H1 (cell line): ENCODE measurements around the gene MUC22. TPM values are rescaled to one million over a fixed set of nuclear protein-coding genes. Genes with fewer than 3 reads are reported as not detected.

Experiments used
- CTCF ChIA-PET: fragments of 300-600 bp; sonication (Branson Sonifier 250); formaldehyde crosslinking; loops from one replicate; lab custom pipeline; 2021; ENCODE audit not compliant: partially characterized antibody; lab: Charles Lee
- POLR2A ChIA-PET: fragments of 300-600 bp; sonication (Branson Sonifier 250); formaldehyde crosslinking; loops from one replicate; lab custom pipeline; 2021; ENCODE audit warnings: inconsistent platforms; ENCODE audit not compliant: partially characterized antibody; lab: Charles Lee
- DNase-seq, 2 experiments: peaks; one replicate each; pipeline versions ENCODE4 v3.0.0 to v3.0.0-alpha.2; 2010 to 2022; ENCODE audit warnings: low spot score in 2 of 2, low read depth in 1 of 2, mixed read lengths in 1 of 2
- FAIRE-seq: peaks from 2 replicates; lab custom pipeline; 2011; peaks lifted over from hg19 to GRCh38; lab: Jason Lieb, UNC
- H2AFZ ChIP-seq: 2 replicates; pipeline ENCODE4 v1.8.1; 2012; ENCODE audit warnings: low read length, inconsistent platforms
- H2AK5ac ChIP-seq: 2 replicates; pipeline ENCODE4 v1.6.1; 2013; ENCODE audit warnings: low read depth, low read length
- H2BK120ac ChIP-seq: replicated peaks from 2 replicates; pipeline ENCODE3; 2013; ENCODE audit warnings: low read depth, low read length, inconsistent platforms
- H2BK12ac ChIP-seq: 2 replicates; pipeline ENCODE4 v1.6.1; 2013; ENCODE audit warnings: low read depth, low read length
- H2BK15ac ChIP-seq: 2 replicates; pipeline ENCODE4 v1.6.1; 2013; ENCODE audit warnings: low read length
- H2BK20ac ChIP-seq: 2 replicates; pipeline ENCODE4 v1.6.1; 2013; ENCODE audit warnings: low read length
- H2BK5ac ChIP-seq: 2 replicates; pipeline ENCODE4 v1.6.1; 2013; ENCODE audit warnings: low read depth, low read length
- H3K14ac ChIP-seq: 2 replicates; pipeline ENCODE4 v1.6.1; 2013; ENCODE audit warnings: inconsistent platforms; ENCODE audit not compliant: insufficient read length
- H3K18ac ChIP-seq: 2 replicates; pipeline ENCODE4 v1.6.1; 2013; ENCODE audit warnings: low read length; ENCODE audit errors: extremely low read depth
- H3K23ac ChIP-seq: 2 replicates; pipeline ENCODE4 v1.6.1; 2013; ENCODE audit warnings: inconsistent platforms; ENCODE audit not compliant: insufficient read length
- H3K23me2 ChIP-seq: 2 replicates; pipeline ENCODE4 v1.6.1; 2013; ENCODE audit warnings: low read depth, low read length
- H3K27ac ChIP-seq: 2 replicates; pipeline ENCODE4 v1.6.1; 2011; ENCODE audit warnings: low read depth, low read length, inconsistent platforms
- H3K27me3 ChIP-seq, 4 experiments: replicated peaks in 1 of 4; 1 replicate in 1 of 4; 2 replicates in 3 of 4; pipeline versions ENCODE4 v1.6.1 to v1.8.1; 2011 to 2013; ENCODE audit warnings: low read length in 3 of 4, mild to moderate bottlenecking in 3 of 4, inconsistent platforms in 2 of 4, mixed read lengths in 2 of 4, moderate library complexity in 1 of 4; ENCODE audit not compliant: control insufficient read depth in 3 of 4, insufficient read depth in 3 of 4; ENCODE audit errors: extremely low read depth in 1 of 4
- H3K36me3 ChIP-seq, 4 experiments: 2 replicates each; pipeline versions ENCODE4 v1.6.1 to v1.8.1; 2011 to 2013; ENCODE audit warnings: mild to moderate bottlenecking in 4 of 4, low read length in 3 of 4, moderate library complexity in 2 of 4, control low read depth in 1 of 4, inconsistent platforms in 1 of 4; ENCODE audit not compliant: insufficient read depth in 4 of 4, control insufficient read depth in 2 of 4
- H3K4ac ChIP-seq: replicated peaks from 2 replicates; pipeline ENCODE3; 2013; ENCODE audit warnings: low read length, low read depth, mixed read lengths, inconsistent platforms; ENCODE audit not compliant: insufficient read length
- H3K4me1 ChIP-seq, 4 experiments: replicated peaks in 1 of 4; 1 replicate in 1 of 4; 2 replicates in 3 of 4; pipeline versions ENCODE4 v1.6.1 to v1.8.1; 2011 to 2013; ENCODE audit warnings: low read length in 3 of 4, inconsistent platforms in 2 of 4, mixed read lengths in 1 of 4; ENCODE audit not compliant: insufficient read depth in 4 of 4, control insufficient read depth in 3 of 4
- H3K4me2 ChIP-seq, 2 experiments: 2 replicates each; pipeline versions ENCODE4 v1.6.1 to v1.8.1; 2011 to 2013; ENCODE audit warnings: low read depth in 2 of 2, low read length in 2 of 2, control low read depth in 1 of 2, inconsistent platforms in 1 of 2, mild to moderate bottlenecking in 1 of 2; ENCODE audit not compliant: insufficient read depth in 1 of 2
- H3K4me3 ChIP-seq, 4 experiments: fragments of 200-600, 300-600 bp in 1 of 4; sonication (generic), shearing (Covaris generic), sonication (Bioruptor Twin) in 1 of 4; 2 replicates each; pipeline versions ENCODE4 v1.5.1 to v1.8.1; 2011 to 2016; ENCODE audit warnings: low read length in 4 of 4, low read depth in 3 of 4, control low read depth in 2 of 4, inconsistent platforms in 2 of 4, mild to moderate bottlenecking in 2 of 4, mixed read lengths in 1 of 4, moderate library complexity in 1 of 4; ENCODE audit not compliant: insufficient read depth in 2 of 4; ENCODE audit errors: extremely low read depth in 1 of 4
- H3K56ac ChIP-seq: replicated peaks from 2 replicates; pipeline ENCODE3; 2013; ENCODE audit warnings: low read depth, mild to moderate bottlenecking, mixed read lengths, low read length, inconsistent platforms; ENCODE audit not compliant: insufficient read length
- H3K79me1 ChIP-seq: 2 replicates; pipeline ENCODE4 v1.6.1; 2013; ENCODE audit warnings: low read depth, low read length, control low read depth
- H3K79me2 ChIP-seq, 2 experiments: 2 replicates each; pipeline versions ENCODE4 v1.6.1 to v1.8.1; 2012 to 2013; ENCODE audit warnings: low read length in 2 of 2, mild to moderate bottlenecking in 2 of 2, inconsistent platforms in 1 of 2; ENCODE audit not compliant: insufficient read depth in 2 of 2, control insufficient read depth in 1 of 2
- H3K9ac ChIP-seq, 4 experiments: replicated peaks in 1 of 4; 1 replicate in 1 of 4; 2 replicates in 3 of 4; pipeline versions ENCODE4 v1.6.1 to v1.8.1; 2011 to 2013; ENCODE audit warnings: low read depth in 3 of 4, low read length in 3 of 4, control low read depth in 2 of 4, mild to moderate bottlenecking in 2 of 4, moderate library complexity in 2 of 4, inconsistent platforms in 1 of 4; ENCODE audit errors: extremely low read depth in 1 of 4
- H3K9me3 ChIP-seq, 2 experiments: 2 replicates each; pipeline versions ENCODE4 v1.6.1 to v1.8.1; 2012 to 2013; ENCODE audit warnings: mild to moderate bottlenecking in 2 of 2, moderate library complexity in 2 of 2, control low read depth in 1 of 2, inconsistent platforms in 1 of 2, low read depth in 1 of 2, low read length in 1 of 2, mixed read lengths in 1 of 2; ENCODE audit not compliant: insufficient read depth in 2 of 2
- H4K20me1 ChIP-seq, 2 experiments: replicated peaks in 1 of 2; 2 replicates each; pipeline versions ENCODE3 to v1.8.1; 2011 to 2013; ENCODE audit warnings: inconsistent platforms in 2 of 2, low read length in 2 of 2, mild to moderate bottlenecking in 1 of 2; ENCODE audit not compliant: insufficient read depth in 2 of 2, control insufficient read depth in 1 of 2
- H4K5ac ChIP-seq: 2 replicates; pipeline ENCODE4 v1.6.1; 2013; ENCODE audit warnings: low read length, low read depth, mixed read lengths, inconsistent platforms; ENCODE audit not compliant: insufficient read length
- H4K8ac ChIP-seq: 2 replicates; pipeline ENCODE4 v1.8.0; 2013; ENCODE audit warnings: mild to moderate bottlenecking, moderate library complexity, low read length, inconsistent platforms; ENCODE audit not compliant: insufficient read depth; ENCODE audit errors: extremely low read depth
- H4K91ac ChIP-seq: replicated peaks from 2 replicates; pipeline ENCODE3; 2013; ENCODE audit warnings: low read length, mixed read lengths, inconsistent platforms; ENCODE audit not compliant: insufficient read length
- BCL11A ChIP-seq, 2 experiments: IDR thresholded peaks; one replicate each; pipeline ENCODE4 v1.6.1; 2011; ENCODE audit warnings: low read depth in 2 of 2, low read length in 2 of 2, mild to moderate bottlenecking in 2 of 2
- CBX8 ChIP-seq: fragments of 300-800, 300-1000 bp; sonication (generic); IDR thresholded peaks from 2 replicates; pipeline ENCODE4 v1.7.1; 2016; ENCODE audit warnings: low read depth, low read length, borderline replicate concordance
- CHD2 ChIP-seq: IDR thresholded peaks from 2 replicates; pipeline ENCODE4 v1.6.1; 2012; ENCODE audit warnings: low read length, improper control_type of control experiment
- EZH2 ChIP-seq: fragments of 200-600 bp; sonication (generic); IDR thresholded peaks from 2 replicates; pipeline ENCODE4 v1.7.1; 2012; ENCODE audit warnings: low read depth, mild to moderate bottlenecking, moderate library complexity, low read length, inconsistent platforms; ENCODE audit not compliant: severe bottlenecking
- GABPA ChIP-seq: IDR thresholded peaks from 2 replicates; pipeline ENCODE4 v1.6.1; 2011; ENCODE audit warnings: mild to moderate bottlenecking, low read length, moderate library complexity, borderline replicate concordance; ENCODE audit not compliant: insufficient read depth
- HDAC2 ChIP-seq, 2 experiments: fragments of 300-600 bp in 1 of 2; sonication (generic) in 1 of 2; IDR thresholded peaks; 2 replicates each; pipeline ENCODE4 v1.6.1; 2011 to 2012; ENCODE audit warnings: low read depth in 2 of 2, low read length in 2 of 2, mild to moderate bottlenecking in 2 of 2, moderate library complexity in 2 of 2, borderline replicate concordance in 1 of 2, inconsistent platforms in 1 of 2
- JUN ChIP-seq: IDR thresholded peaks from 2 replicates; pipeline ENCODE4 v1.6.1; 2011; ENCODE audit warnings: low read depth, mild to moderate bottlenecking, improper control_type of control experiment, low read length
- KDM5A ChIP-seq: fragments of 200-600 bp; IDR thresholded peaks from 2 replicates; pipeline ENCODE4 v1.7.1; 2012; ENCODE audit warnings: mild to moderate bottlenecking, low read length, inconsistent platforms, mixed read lengths
- MAFK ChIP-seq: IDR thresholded peaks from 2 replicates; pipeline ENCODE4 v1.6.1; 2012; ENCODE audit warnings: low read depth, mild to moderate bottlenecking, improper control_type of control experiment, low read length
- SAP30 ChIP-seq: fragments of 300-600 bp; sonication (generic); IDR thresholded peaks from 2 replicates; pipeline ENCODE4 v1.7.1; 2012; ENCODE audit warnings: low read length, moderate library complexity, mild to moderate bottlenecking, inconsistent platforms; ENCODE audit not compliant: insufficient read depth, insufficient replicate concordance
- SIX5 ChIP-seq: IDR thresholded peaks from 2 replicates; pipeline ENCODE4 v1.6.1; 2011; ENCODE audit warnings: mild to moderate bottlenecking, low read depth, low read length
- SP2 ChIP-seq: IDR thresholded peaks from 2 replicates; pipeline ENCODE4 v1.6.1; 2012; ENCODE audit warnings: mild to moderate bottlenecking, low read length, inconsistent platforms
- polyA plus RNA-seq, 7 experiments: library from polyadenylated mRNA; depleted of rRNA in 3 of 7; stranded (reverse) in 5 of 7; unstranded in 2 of 7; fragments of >200 nt in 5 of 7; fragments of 200-250 nt in 2 of 7; gene quantifications; 1 replicate in 5 of 7; 2 replicates in 1 of 7; 4 replicates in 1 of 7; pipeline versions ENCODE4 v1.2.1 to v1.2.3, GENCODE V29; 2011 to 2013; ENCODE audit warnings: missing spikeins in 2 of 7, mixed read lengths in 2 of 7
- total RNA-seq: library from RNA; stranded (reverse); fragmentation: NEBNext Ultra II Directional; extraction: Animal tissue kit (Norgen Biotek cat#: 25700); gene quantifications from 2 replicates; pipeline ENCODE4 v1.2.1, GENCODE V29; 2021

The MUC22 gene
- total and polyA plus RNA-seq, 2 of the 8 experiments (the other 6 are each of a cell fraction or from before 2014, with no cell fraction given) = 0.02 TPM; not detected in 1

- Histone ChIP-seq H2AK5ac (no peak overlapping the region), H2BK12ac (no peak overlapping the region), H3K4ac (no peak overlapping the region), H3K4me1 (no peaks in the 10 kb centered on the region), H2BK20ac (no peak overlapping the region), H3K79me2 (no peaks in the 10 kb centered on the region), H3K36me3 (no peaks in the 10 kb centered on the region), H3K23me2 (no peaks in the 10 kb centered on the region; the same call in 1 of the 2 replicates), H3K14ac (no peak overlapping the region), H3K9ac (no peak overlapping the region), H3K79me1 (no peaks in the 10 kb centered on the region), H3K4me3 (no peak overlapping the region), H3K4me2 (no peak overlapping the region), H4K20me1 (no peaks in the 10 kb centered on the region), H2BK15ac (no peak overlapping the region), H3K27ac (no peak overlapping the region), H4K8ac (no peak overlapping the region), H2BK5ac (no peak overlapping the region), H3K18ac (no peak overlapping the region), H3K9me3 (no peaks in the 10 kb centered on the region), H2AFZ (no peak overlapping the region), H2BK120ac (no peak overlapping the region), H3K27me3 (no peaks in the 10 kb centered on the region), H4K5ac (no peak overlapping the region), H3K56ac (no peak overlapping the region), H4K91ac (no peak overlapping the region), H3K23ac (no peak overlapping the region)
- DNase-seq = no peak
- ChIA-PET CTCF (no interaction called here), POLR2A (no interaction called here)
- no peak for TF ChIP-seq EZH2
- TF ChIP-seq MAFK = no peak
- TF ChIP-seq JUN = no peak
- no peak for TF ChIP-seq CHD2
- TF ChIP-seq SAP30 = no peak
- no peak for TF ChIP-seq BCL11A (IDR thresholded peaks at IDR 0.05; ENCODE audit: low read depth in 2 of 2, low read length in 2 of 2)
- no peak for TF ChIP-seq SIX5
- no peak for TF ChIP-seq SP2
- TF ChIP-seq GABPA = no peak
- no peak for TF ChIP-seq HDAC2 (IDR thresholded peaks at IDR 0.05; ENCODE audit: borderline replicate concordance in 1 of 2, low read depth in 2 of 2, low read length in 2 of 2)
- no peak for TF ChIP-seq CBX8
- no peak for TF ChIP-seq KDM5A
- FAIRE-seq = no peak
These were observed 47.6 kb upstream of the MUC22 start for GRCh38 chr6:30962716-30963115.
